Activated B cell treated with CpG ODN at 0.5 μM for 24 hours (primary cell): ENCODE measurements around the gene TRAPPC8. TPM values are rescaled to one million over a fixed set of nuclear protein-coding genes. Genes with fewer than 3 reads are reported as not detected.
"Not testable (repeated sequence)": the region's sequence is repeated elsewhere in the genome, so short reads cannot be mapped to it uniquely, and the experiment has no call there.

ENCODE experiments used
- ATAC-seq: fragments of 200-7000 bp; cut with Tn5 transposase; one replicate; pipeline ENCODE4 v1.10.0; 2021; ENCODE audit warnings: low read depth, mild to moderate bottlenecking, moderate library complexity
- CTCF ChIA-PET: fragments of 350-600 bp; sonication (Branson Sonifier 250); formaldehyde crosslinking; loops from one replicate; lab custom pipeline; 2021; ENCODE audit warnings: antibody characterized with exemption; lab: Charles Lee
- POLR2A ChIA-PET: fragments of 350-600 bp; sonication (Branson Sonifier 250); formaldehyde crosslinking; loops from one replicate; lab custom pipeline; 2021; ENCODE audit warnings: antibody characterized with exemption; lab: Charles Lee
- DNase-seq: peaks from one replicate; pipeline ENCODE4 v3.0.0; 2022
- H3K27ac Mint-ChIP-seq: one replicate; pipeline ENCODE4 v1.8.0; 2020; ENCODE audit warnings: mixed read lengths
- H3K27me3 Mint-ChIP-seq: one replicate; pipeline ENCODE4 v1.8.0; 2021; ENCODE audit warnings: mixed read lengths
- H3K36me3 Mint-ChIP-seq: one replicate; pipeline ENCODE4 v1.8.0; 2021; ENCODE audit warnings: low read depth, mixed read lengths
- H3K4me1 Mint-ChIP-seq: one replicate; pipeline ENCODE4 v1.8.0; 2021; ENCODE audit warnings: mixed read lengths
- H3K4me3 Mint-ChIP-seq: one replicate; pipeline ENCODE4 v1.8.0; 2020; ENCODE audit warnings: mild to moderate bottlenecking, mixed read lengths
- H3K9me3 Mint-ChIP-seq: one replicate; pipeline ENCODE4 v1.8.0; 2020; ENCODE audit warnings: mixed read lengths
- CTCF ChIP-seq: fragments of 200-600 bp; IDR thresholded peaks from one replicate; pipeline ENCODE4 v1.8.0; 2022; ENCODE audit warnings: antibody characterized with exemption, mild to moderate bottlenecking
- intact Hi-C: fragments of 100-400 bp; cut with micrococcal nuclease; formaldehyde crosslinking; loops from one replicate; pipeline ENCODE4 v1.15.1; 2024
- total RNA-seq: library from RNA; stranded (reverse); gene quantifications from 2 replicates; pipeline ENCODE4 v1.2.3, GENCODE V29; 2022

Gene TRAPPC8
- total RNA-seq, 1 donor from 2014 or later = 69.2 TPM

- peaks cover 9% of the 10 kb centered on the region for H3K4me1 Mint-ChIP-seq
- ChIA-PET POLR2A (no interaction called here), CTCF (interaction anchor here (0.8 kb wide), 1 partner anchor 83 kb away, joined by 3 read pairs; no protein-coding TSS in a partner anchor)
- no peak overlapping the region for H3K4me3 Mint-ChIP-seq
- intact Hi-C loops = no loop called here
- no peak for ATAC-seq
- H3K27me3 Mint-ChIP-seq = no peaks in the 10 kb centered on the region
- H3K36me3 Mint-ChIP-seq = peaks cover 2% of the 10 kb centered on the region
- no peak for TF ChIP-seq CTCF
- H3K9me3 Mint-ChIP-seq = no peaks in the 10 kb centered on the region
- H3K27ac Mint-ChIP-seq = no peak overlapping the region
- DNase-seq = no peak
Measured at GRCh38 chr18:31821545-31822171, 121.3 kb downstream of the TRAPPC8 start.

- Mint-ChIP-seq H3K27ac (no peak overlapping the region), H3K9me3 (no peaks in the 10 kb centered on the region), H3K4me3 (no peak overlapping the region), H3K27me3 (no peaks in the 10 kb centered on the region), H3K36me3 (no peaks in the 10 kb centered on the region), H3K4me1 (no peaks in the 10 kb centered on the region)
- ChIA-PET POLR2A (no interaction called here), CTCF (interaction anchor here (1.1 kb wide), 1 partner anchor 21 kb away, joined by 3 read pairs; no protein-coding TSS in a partner anchor)
- no peak for TF ChIP-seq CTCF
- DNase-seq (no peak), ATAC-seq (no peak)
- intact Hi-C loops = loop anchor here (1.0 to 10.0 kb wide), 4 partner anchors 79 to 264 kb away; partner anchors contain the start of gene B4GALT6
Measured at GRCh38 chr18:31819925-31820229, 123.1 kb downstream of the TRAPPC8 start.

GRCh38 chr18:31819106-31819924 is 123.6 kb downstream of the TRAPPC8 start:
- Mint-ChIP-seq H3K4me3 (no peak overlapping the region), H3K4me1 (no peaks in the 10 kb centered on the region), H3K9me3 (no peaks in the 10 kb centered on the region), H3K36me3 (no peaks in the 10 kb centered on the region), H3K27me3 (no peaks in the 10 kb centered on the region), H3K27ac (no peak overlapping the region)
- no peak for TF ChIP-seq CTCF
- ATAC-seq (no peak), DNase-seq (no peak)
- POLR2A ChIA-PET = no interaction called here
- intact Hi-C loops = loop anchor here (1.0 to 10.0 kb wide), 4 partner anchors 78 to 263 kb away; partner anchors contain the start of gene B4GALT6
- CTCF ChIA-PET = interaction anchor here (1.1 kb wide), 1 partner anchor 22 kb away, joined by 3 read pairs; no protein-coding TSS in a partner anchor

GRCh38 chr18:31814132-31814531 is 128.8 kb downstream of the TRAPPC8 start:
- no peaks in the 10 kb centered on the region for H3K27me3 Mint-ChIP-seq
- no peak for TF ChIP-seq CTCF
- POLR2A ChIA-PET = no interaction called here
- H3K4me3 Mint-ChIP-seq = no peak overlapping the region
- DNase-seq = no peak
- no peaks in the 10 kb centered on the region for H3K4me1 Mint-ChIP-seq
- H3K36me3 Mint-ChIP-seq = no peaks in the 10 kb centered on the region
- no peaks in the 10 kb centered on the region for H3K9me3 Mint-ChIP-seq
- intact Hi-C loops = loop anchor here (10.0 kb wide), 1 partner anchor 129 kb away; the partner anchor contains the start of gene B4GALT6
- CTCF ChIA-PET = no interaction called here
- H3K27ac Mint-ChIP-seq = no peak overlapping the region
- ATAC-seq = no peak

- H3K36me3 Mint-ChIP-seq, ATAC-seq, H3K9me3 Mint-ChIP-seq, H3K27me3 Mint-ChIP-seq, POLR2A ChIA-PET, DNase-seq, H3K27ac Mint-ChIP-seq, CTCF ChIA-PET, H3K4me3 Mint-ChIP-seq, H3K4me1 Mint-ChIP-seq: not testable (repeated sequence)
- intact Hi-C loops = loop anchor here (10.0 kb wide), 1 partner anchor 126 kb away; the partner anchor contains the start of gene B4GALT6
Measured at GRCh38 chr18:31810336-31811130, 132.4 kb downstream of the TRAPPC8 start.

GRCh38 chr18:31809049-31809448 is 133.9 kb downstream of the TRAPPC8 start:
- H3K27ac Mint-ChIP-seq, H3K4me3 Mint-ChIP-seq, DNase-seq, H3K27me3 Mint-ChIP-seq, H3K9me3 Mint-ChIP-seq, intact Hi-C loops, POLR2A ChIA-PET, H3K4me1 Mint-ChIP-seq, H3K36me3 Mint-ChIP-seq, CTCF ChIA-PET, ATAC-seq: not testable (repeated sequence)
